ENCODE data around the gene HOXA9.

Gene HOXA9

DNA sequence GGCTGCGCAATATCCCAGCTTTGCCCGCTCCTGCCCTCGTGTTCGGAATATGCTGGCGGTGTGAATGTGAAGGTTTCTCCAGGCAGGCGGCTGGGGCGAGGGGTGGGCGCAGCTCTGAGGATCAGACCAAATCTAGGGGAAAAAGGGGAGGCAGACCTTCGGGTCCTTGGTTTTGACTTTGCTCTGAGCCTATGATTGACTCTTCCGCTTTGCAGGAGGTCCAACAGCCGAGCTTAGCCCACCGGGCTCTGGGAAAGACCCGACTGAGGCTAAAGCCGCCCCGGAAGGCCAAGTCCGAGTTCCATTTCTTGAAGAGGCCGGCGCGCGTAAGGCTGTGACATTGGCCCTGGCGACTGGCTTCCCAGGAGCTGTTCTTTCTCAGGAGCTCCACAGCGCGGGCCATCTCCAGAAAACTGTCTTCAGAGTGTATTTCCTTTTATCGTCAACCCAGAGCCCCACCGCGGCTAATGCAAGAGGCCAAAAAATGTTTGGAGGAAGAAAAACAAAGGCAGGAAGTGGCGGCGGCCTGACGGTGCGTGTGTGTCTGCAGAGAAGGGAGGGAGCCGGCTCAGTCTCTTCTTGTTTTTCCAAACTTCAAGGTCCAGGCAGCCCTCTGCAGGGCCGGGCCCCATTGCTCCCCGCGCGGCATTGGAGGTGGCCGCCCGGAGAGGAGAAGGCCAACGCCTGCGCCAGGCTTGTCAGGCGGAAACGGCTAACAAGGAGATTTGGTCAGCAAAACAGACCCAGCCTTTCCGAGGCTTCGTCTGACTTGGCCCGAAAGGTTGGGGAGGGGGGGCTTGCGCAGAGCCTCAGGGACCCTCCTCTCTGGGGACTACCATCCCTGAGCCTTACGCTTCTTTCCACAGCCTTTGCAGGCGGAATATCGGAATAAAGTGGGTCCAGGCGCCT, 23.3 kb upstream of the HOXA9 start:
- no peak for DNase-seq (ENCODE audit: extremely low read depth in 1 of 2, low read depth in 1 of 2)

GRCh38 chr7:27187475-27188385, 22.4 kb upstream of the HOXA9 start:
- DNase-seq (ENCODE audit: extremely low read depth in 1 of 2, low read depth in 1 of 2) = no peak

DNA sequence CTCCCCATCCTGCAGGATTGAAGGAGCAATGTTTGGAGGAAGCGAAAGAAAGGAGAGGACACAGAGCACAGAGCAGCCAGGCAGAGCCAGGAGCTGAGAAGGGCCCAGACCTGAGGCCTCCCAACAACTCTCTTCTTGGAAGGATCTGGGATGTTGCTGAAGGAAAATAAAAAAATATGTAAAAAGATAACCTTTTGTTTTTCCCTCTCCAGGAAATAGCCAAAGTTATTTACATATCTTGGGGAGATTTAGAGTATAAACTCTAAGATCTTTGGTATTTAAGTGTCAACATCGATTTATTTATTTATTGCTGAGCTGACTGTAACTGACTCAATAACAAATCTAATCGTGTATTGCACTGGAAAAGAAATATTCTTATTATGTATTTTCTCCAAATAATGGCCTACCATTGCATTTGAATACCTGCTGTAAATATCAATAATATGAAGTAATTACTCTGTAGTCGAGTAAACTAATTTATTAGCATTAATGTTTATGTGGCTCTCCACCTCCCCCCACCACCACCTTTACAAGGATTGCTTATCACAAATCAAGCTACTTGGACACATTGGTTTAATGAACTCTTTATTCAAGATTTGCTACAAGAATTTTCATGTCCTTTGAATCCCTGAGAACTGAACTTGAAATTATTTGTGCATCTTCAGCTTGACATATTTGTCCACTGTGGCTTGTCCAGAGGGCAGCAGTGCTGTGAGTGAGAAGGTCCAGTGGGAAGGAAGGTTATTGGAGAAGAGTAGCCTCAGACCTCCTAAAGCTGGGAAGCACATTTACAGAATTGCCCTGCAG, 21.5 kb upstream of the HOXA9 start:
- DNase-seq (ENCODE audit: extremely low read depth in 1 of 2, low read depth in 1 of 2) = no peak

- DNase-seq (ENCODE audit: extremely low read depth in 1 of 2, low read depth in 1 of 2) = no peak
Measured at GRCh38 chr7:27185854-27186667, 20.7 kb upstream of the HOXA9 start.

DNA sequence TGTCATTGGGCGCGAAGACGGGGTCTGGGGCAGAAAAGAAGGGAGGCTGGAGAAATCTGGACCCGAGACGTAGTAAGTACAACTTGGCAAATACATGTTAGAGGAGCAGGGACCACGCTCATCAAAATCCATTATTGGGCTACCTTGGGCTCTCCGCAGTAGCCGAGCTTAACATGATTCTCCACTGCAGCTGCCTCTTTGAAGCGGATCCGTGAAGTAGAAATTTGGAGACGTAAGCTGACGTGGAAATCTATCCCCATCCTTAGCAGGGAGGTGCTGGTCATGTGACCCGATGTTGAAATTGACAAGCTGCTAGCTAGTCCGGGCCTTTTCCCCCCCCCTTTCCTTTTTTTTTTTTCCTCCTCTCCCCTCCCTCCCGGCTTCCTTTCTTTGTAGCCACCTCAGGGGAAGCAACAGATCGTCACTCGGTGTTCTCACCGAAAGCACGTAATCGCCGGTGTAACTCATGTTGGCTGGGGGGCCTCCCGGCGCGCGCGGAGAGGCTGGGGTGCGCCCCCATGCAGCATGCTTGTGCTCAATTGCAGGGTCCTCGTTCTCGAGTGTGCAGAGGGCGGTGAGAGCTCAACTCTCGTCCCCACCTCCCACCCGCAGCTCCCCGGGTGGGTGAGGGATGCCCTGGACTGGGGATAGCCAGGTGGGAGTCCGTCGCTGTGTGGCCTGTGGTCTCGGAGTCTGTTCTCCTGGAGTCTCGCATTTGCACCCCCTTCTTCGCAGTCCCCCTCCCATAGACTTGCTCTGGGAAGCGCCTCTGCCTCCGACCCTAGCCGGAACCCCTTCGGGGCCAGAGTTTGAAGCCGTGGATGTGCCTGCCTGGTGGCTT, 19.9 kb upstream of the HOXA9 start, which contains the start of gene HOXA11:
HOXA11 (minus strand) TSS at position 220 of the 841 bp plus-strand sequence; CDS start at position 132, 88 bp downstream.
- no peak for DNase-seq (ENCODE audit: extremely low read depth in 1 of 2, low read depth in 1 of 2)

GRCh38 chr7:27184337-27185012, 19.1 kb upstream of the HOXA9 start:
- no peak for DNase-seq (ENCODE audit: extremely low read depth in 1 of 2, low read depth in 1 of 2)

GRCh38 chr7:27183682-27184336, 18.5 kb upstream of the HOXA9 start:
- no peak for DNase-seq (ENCODE audit: extremely low read depth in 1 of 2, low read depth in 1 of 2)

DNA sequence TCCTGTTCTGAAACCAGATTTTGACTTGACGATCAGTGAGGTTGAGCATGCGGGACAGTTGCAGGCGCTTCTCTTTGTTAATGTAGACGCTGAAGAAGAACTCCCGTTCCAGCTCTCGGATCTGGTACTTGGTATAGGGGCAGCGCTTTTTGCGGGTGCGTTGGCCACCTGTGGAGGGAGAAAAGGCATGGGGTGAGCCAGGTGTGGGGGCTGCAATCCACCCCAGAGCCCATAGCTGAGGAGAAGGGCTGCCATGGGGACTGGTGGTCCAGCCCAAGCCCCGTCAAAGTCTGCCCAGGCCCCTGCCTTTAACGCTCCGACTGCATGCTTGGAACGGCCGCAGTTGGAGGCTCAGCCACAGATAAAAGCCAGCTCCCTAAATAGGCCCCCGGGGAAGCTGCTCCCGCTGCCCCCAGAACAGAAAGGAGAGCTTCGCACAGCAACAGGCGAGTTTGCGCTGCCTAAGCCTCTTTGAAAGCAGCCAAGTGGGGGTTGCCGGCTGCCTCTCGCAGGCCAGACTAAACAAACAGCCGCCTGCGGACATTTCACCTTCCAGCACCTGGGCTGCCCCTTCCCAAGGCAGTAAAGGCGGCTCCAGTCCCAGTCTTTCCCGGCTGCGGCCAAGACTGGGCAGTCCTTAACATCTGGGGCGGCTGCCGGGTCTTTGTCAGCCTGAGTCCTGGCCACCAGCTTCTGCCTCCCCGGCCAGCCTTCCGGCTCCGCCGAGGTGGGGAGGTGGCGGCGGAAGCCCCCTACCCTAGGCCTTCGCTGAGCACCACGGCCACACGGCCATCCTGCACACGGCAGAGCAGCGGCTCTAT, 17.7 kb upstream of the HOXA9 start:
- no peak for DNase-seq (ENCODE audit: extremely low read depth in 1 of 2, low read depth in 1 of 2)

GRCh38 chr7:27182285-27182841, 17.0 kb upstream of the HOXA9 start:
- no peak for DNase-seq (ENCODE audit: extremely low read depth in 1 of 2, low read depth in 1 of 2)

DNA sequence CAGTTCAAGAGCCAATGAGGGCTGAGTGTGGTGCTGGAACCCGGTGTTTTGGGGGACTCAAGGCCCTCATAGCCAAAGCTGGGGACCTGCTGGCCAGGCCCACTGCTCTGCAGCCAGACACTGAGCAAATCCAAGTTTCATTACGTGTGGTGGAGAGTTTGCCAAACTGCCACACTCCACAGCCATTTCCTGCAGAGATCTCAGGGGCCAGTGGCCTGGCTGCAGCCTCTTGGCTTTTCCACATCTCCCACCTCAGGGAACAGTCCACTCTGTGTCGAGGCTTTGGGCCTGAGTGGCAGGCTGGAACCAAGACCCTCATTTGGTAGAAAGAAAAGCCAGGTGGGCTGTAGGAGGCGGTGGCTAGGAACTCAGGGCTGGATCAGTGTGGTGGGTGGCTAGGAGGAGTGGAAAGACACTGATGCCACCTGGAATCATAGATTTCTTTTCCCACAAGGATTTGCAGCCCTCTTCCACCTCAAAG, 16.5 kb upstream of the HOXA9 start:
- no peak for DNase-seq (ENCODE audit: extremely low read depth in 1 of 2, low read depth in 1 of 2)

DNA sequence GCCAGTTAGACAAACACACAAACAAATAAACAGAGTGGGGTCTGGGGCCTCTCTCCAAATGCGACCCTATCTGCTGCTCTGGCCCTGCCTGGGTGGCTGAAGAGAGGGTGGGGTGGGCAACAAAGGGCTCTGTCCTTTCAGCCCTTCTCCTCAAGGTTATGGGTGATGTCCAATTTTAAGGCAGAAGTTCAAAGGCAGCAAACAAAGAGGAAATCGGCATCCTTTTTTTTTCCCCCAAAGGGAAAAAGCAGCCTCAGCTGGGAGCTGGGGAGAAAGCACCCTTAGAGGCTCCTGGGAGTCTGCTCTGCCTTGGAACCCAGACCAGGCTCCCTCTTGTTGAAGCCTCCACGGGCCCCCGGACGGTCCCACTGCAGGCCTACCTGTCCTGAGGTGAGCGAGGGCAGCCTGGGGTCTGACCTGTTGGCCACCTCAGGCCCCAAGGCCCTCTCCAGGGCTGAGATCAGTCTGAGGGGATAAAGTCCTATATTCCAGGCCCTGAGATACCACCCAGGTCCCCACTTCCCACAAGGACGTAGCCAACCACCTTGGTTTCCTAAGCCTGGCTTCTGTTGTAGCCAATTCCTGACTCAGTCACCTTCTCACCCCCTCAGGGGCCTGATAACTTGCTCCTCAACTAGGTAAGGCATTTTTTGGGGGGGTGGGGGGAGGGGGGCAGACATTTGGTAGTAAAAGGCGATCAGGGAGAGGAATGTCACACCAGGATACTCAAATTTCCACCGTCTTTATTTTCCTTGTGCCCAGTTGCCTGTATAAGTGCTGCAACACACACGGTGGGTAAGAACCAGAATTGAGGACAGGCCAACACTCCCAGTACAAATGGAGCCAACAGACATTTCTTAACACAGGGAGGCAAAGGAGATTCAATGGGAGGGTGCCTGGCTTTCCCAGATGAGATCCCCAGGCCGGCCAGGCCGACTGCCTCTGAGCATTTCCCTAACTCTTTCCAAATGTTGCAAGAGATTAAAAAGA, 15.4 kb upstream of the HOXA9 start:
- DNase-seq (ENCODE audit: extremely low read depth in 1 of 2, low read depth in 1 of 2) = no peak

GRCh38 chr7:27179503-27180430, 14.4 kb upstream of the HOXA9 start:
- no peak for DNase-seq (ENCODE audit: extremely low read depth in 1 of 2, low read depth in 1 of 2)

GRCh38 chr7:27179030-27179429, 13.7 kb upstream of the HOXA9 start:
- no peak for DNase-seq (ENCODE audit: extremely low read depth in 1 of 2, low read depth in 1 of 2)

GRCh38 chr7:27178366-27178765, 13.0 kb upstream of the HOXA9 start:
- no peak for DNase-seq (ENCODE audit: extremely low read depth in 1 of 2, low read depth in 1 of 2)
